Stimulated activated naive CD4-positive, alpha-beta T cell treated with Interleukin-2 at 50 U/mL for 16 hours (primary cell): ENCODE measurements around the gene TSPAN9.

Source experiments
- DNase-seq: peaks from one replicate; lab custom pipeline; 2025; lab: John Stamatoyannopoulos, UW

Gene TSPAN9

GRCh38 chr12:3225154-3225795, 148.1 kb downstream of the TSPAN9 start:
- no peak for DNase-seq

GRCh38 chr12:3225796-3226180, 148.6 kb downstream of the TSPAN9 start:
- no peak for DNase-seq

DNA sequence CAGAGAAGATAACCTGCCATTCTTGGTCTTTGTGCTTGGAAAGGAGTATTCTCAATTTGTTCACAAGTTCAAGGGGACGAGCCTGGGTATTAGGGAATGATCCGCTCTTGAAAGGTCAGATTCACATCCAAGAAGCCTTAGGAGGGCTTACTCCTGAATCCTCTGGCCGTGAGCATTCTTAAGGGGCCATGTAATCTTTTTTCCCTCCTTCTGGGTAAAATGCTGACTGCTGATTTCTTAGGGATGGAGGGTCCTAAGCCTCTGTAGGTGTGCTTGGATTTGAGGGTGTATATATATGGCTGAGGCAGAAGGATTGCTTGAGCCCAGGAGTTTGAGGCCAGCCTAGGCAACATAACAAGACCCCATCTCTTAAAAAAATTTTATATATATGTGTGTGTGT, 149.1 kb downstream of the TSPAN9 start:
- no peak for DNase-seq

DNA sequence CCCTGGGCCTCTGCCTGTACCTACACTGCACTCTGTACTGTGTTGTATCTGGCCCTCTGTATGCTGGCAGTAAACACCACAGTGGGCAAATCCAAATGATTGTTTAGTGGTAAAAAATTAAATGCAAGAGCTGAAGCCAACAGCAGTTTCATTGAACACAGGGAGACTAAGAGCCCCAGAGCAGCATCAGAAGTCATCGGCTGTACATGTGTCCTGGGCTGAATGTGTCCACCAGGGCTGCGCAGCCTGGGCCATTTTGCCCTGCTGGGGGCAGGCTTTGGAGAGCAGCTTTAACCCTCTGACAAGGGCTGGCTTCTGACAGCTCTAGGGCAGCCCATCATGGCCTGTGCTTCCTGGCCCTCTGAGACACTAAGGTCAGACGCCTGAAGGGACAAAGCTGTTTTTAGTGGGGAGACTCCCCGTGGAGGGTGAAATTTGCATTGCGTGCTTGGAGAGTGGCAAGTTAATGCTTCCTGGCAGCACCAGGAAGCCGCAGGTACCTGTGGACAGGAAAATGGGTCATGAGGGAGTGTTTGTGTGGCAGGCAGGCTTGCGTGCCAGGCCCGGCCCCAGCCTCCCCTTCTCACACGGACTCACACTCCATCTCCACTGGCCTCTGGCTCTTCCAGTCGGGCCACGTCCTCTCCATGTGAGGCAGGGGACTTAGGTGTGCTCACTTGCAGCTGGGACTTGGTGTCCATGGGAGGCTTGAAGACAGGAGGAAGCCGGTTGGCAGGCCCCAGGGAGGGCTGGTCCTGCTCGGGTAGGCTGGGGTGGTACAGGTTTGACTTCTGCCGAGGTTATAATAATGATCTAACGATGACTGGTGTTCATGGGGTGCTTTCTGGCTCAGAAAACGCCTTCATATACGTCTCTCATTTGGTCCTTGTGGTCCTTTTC, 150.1 kb downstream of the TSPAN9 start:
- no peak for DNase-seq

- no peak for DNase-seq
Measured at GRCh38 chr12:3228552-3228951, 151.4 kb downstream of the TSPAN9 start.

GRCh38 chr12:3229577-3229976, 152.4 kb downstream of the TSPAN9 start:
- DNase-seq: no peak

DNA sequence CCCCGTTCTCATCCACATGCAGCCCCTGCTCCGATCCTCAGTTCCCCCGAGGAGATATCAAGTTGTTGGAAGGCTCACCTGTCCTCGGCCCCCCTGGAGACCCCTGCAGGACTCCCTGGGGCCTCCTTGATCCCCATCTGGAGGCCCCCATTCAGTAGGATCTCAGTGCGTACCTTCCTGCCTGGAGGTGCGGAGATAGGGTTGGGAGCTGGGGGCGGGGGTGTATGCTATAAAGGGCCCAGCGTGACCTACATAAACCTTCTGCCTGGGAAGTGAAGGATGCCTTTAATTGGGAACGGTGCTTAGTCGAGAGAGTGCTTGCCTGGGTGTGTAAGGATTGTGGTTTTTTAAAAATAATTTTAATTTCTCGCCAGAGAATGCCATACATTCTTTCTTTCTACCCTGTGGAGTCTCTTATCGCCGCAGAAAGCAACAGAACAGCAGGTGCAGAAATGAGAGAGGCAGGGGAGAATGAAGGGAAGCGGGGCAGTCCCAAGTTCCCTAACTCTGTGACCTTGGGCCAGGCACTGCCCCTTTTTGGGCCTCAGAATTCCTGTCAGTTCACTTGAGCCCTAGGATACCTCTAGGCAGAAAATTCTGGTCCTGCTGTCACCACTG, 153.7 kb downstream of the TSPAN9 start:
- no peak for DNase-seq

GRCh38 chr12:3231399-3231876, 154.3 kb downstream of the TSPAN9 start:
- DNase-seq: no peak

DNA sequence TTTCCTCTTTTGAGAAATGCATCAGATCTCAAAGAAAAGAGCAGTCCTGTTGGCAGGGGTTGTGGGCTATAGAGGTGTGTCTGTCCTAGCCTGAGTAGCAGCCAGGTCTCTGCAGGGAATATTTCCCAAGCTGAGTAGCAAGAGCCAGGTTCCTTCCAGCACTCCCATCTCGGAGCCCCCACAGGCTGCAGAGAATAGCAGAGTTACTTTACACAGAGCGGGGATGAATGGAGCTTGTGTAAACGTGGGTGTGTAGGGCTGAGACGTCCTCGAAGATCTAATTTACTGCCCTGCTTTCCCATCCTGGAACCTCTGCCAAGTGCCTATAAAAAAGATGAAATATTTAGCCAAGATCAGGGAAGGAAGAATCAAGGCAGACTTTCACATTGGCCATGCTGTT, 156.6 kb downstream of the TSPAN9 start:
- DNase-seq: no peak

GRCh38 chr12:3236345-3237187, 159.4 kb downstream of the TSPAN9 start:
- DNase-seq: no peak

GRCh38 chr12:3238196-3238595, 161.0 kb downstream of the TSPAN9 start:
- DNase-seq: no peak

DNA sequence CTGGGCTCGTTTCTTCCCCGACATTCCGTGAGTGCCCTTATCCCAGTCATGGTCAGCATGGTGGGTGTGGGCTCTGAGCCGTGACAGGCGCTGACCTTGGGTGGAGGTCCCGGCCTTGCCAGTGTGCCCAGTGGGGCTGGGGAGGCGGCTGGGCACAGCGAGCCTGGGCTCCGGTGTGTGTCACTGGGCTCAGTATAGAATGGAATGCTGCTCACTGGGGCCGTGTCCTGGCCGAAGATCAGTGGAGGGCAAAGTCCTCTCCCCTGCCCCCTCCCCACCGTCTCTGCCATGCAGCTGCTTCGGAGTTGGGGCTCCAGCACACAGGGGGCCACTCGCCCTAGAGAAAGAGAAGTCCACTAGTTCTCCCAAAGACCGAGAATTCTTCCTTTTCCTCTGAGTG, 164.4 kb downstream of the TSPAN9 start:
- no peak for DNase-seq

- no peak for DNase-seq
Measured at GRCh38 chr12:3242199-3242863, 165.2 kb downstream of the TSPAN9 start.

GRCh38 chr12:3243376-3244084, 166.4 kb downstream of the TSPAN9 start:
- no peak for DNase-seq

DNA sequence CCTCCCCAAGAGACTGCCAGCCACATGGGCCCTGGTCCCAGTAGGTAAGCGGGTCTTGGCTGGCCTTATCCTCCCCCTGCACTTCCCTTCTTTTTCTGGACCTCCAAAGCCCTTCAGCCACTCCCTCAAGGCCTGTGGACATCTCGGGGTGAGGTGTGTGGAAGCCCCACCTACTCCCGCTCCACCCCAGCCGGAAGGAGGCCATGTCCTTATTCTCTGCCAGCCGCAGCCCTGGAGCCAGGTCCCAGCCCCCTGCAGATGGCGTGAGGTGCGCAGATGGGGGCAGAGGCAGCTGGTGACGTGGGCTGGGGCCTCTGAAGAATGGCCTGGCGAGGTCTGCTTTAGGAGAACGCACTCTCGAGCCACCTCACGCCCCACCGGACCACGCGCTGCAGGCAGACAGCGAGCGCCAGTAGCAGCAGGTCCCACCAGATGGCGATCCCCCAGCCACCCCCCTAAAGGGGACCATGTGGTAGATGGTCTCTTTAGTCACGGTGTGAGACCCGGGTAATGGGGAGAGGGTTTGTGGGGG, 167.1 kb downstream of the TSPAN9 start:
- no peak for DNase-seq

GRCh38 chr12:3246253-3246652, 169.1 kb downstream of the TSPAN9 start:
- DNase-seq: no peak

- DNase-seq: no peak
Measured at GRCh38 chr12:3247077-3247476, 169.9 kb downstream of the TSPAN9 start.

GRCh38 chr12:3247629-3248161, 170.5 kb downstream of the TSPAN9 start:
- no peak for DNase-seq

- no peak for DNase-seq
Measured at GRCh38 chr12:3249081-3249800, 172.1 kb downstream of the TSPAN9 start.

DNA sequence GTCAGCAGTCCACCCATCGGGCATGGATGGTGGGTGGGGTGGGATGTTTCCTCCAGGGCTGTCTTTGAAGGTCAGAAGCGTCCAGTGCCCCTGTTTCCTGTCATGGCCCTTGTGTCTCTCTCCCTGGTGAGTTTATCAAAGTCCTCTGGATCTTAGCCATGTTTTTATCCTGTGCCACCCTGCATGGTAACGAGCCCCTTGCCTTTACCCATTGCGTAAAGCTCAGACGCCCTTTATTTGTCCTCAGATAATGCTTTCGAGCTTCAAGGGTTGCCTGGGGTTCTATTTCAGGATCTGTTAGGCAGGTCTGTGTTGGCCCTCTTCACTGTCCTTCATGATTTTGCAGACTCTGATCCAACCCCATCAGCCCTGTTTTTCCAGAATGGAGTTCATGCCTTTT, 172.9 kb downstream of the TSPAN9 start:
- DNase-seq: no peak
